KMS-11 (cell line): ENCODE measurements around the gene GCSH.
"Not testable (repeated sequence)": the region's sequence is repeated elsewhere in the genome, so short reads cannot be mapped to it uniquely, and the experiment has no call there.

Source experiments
- H2AFZ ChIP-seq: fragments of 200-600 bp; sonication (generic); 2 replicates; pipeline ENCODE4 v1.6.1; 2016; ENCODE audit warnings: antibody characterized with exemption, mixed run types, low read depth
- H3K27ac ChIP-seq: fragments of 200-600 bp; sonication (generic); 2 replicates; pipeline ENCODE4 v1.6.1; 2016; ENCODE audit warnings: mild to moderate bottlenecking, mixed run types
- H3K27me3 ChIP-seq: fragments of 200-600 bp; sonication (generic); 2 replicates; pipeline ENCODE4 v1.6.1; 2017; ENCODE audit warnings: mild to moderate bottlenecking, low read depth, mixed run types, moderate library complexity; ENCODE audit not compliant: insufficient read depth
- H3K36me3 ChIP-seq: fragments of 200-600 bp; sonication (generic); 2 replicates; pipeline ENCODE4 v1.6.1; 2017; ENCODE audit warnings: mild to moderate bottlenecking, mixed run types; ENCODE audit not compliant: insufficient read depth
- H3K4me1 ChIP-seq: fragments of 200-600 bp; sonication (generic); 2 replicates; pipeline ENCODE4 v1.6.1; 2016; ENCODE audit warnings: mild to moderate bottlenecking, low read depth, mixed run types; ENCODE audit not compliant: poor library complexity, severe bottlenecking
- H3K4me2 ChIP-seq: fragments of 200-600 bp; sonication (generic); 2 replicates; pipeline ENCODE4 v1.7.0; 2016; ENCODE audit warnings: mild to moderate bottlenecking, mixed run types
- H3K4me3 ChIP-seq: fragments of 200-600 bp; sonication (generic); IDR thresholded peaks from 2 replicates; pipeline ENCODE4 v1.6.1; 2017; ENCODE audit warnings: low read depth, low read length, mixed read lengths; ENCODE audit not compliant: insufficient read depth
- H3K79me2 ChIP-seq: fragments of 200-600 bp; sonication (generic); 2 replicates; pipeline ENCODE4 v1.6.1; 2016; ENCODE audit warnings: low read depth, mixed run types; ENCODE audit not compliant: insufficient read depth
- H3K9ac ChIP-seq: fragments of 200-600 bp; sonication (generic); 2 replicates; pipeline ENCODE4 v1.6.1; 2016; ENCODE audit warnings: mild to moderate bottlenecking, mixed run types
- H4K20me1 ChIP-seq: fragments of 200-600 bp; sonication (generic); 2 replicates; pipeline ENCODE4 v1.6.1; 2016; ENCODE audit warnings: mild to moderate bottlenecking, mixed run types; ENCODE audit not compliant: insufficient read depth
- CTCF ChIP-seq: fragments of 200-600 bp; sonication (generic); conservative IDR thresholded peaks from 2 replicates; pipeline ENCODE4 v1.6.1; 2017; ENCODE audit warnings: low read depth, mild to moderate bottlenecking, antibody characterized with exemption, low read length, moderate library complexity, mixed read lengths

The GCSH gene

GRCh38 chr16:81117436-81117835, 21.2 kb upstream of the GCSH start:
- no peaks in the 10 kb centered on the region for H3K27me3 ChIP-seq
- H3K27ac ChIP-seq, result no peak overlapping the region
- H3K36me3 ChIP-seq, result no peaks in the 10 kb centered on the region
- no peaks in the 10 kb centered on the region for H3K79me2 ChIP-seq
- no peaks in the 10 kb centered on the region for H4K20me1 ChIP-seq
- no peaks in the 10 kb centered on the region for H3K4me1 ChIP-seq
- no peak for TF ChIP-seq CTCF
- H3K9ac ChIP-seq, result no peak overlapping the region
- no peak overlapping the region for H3K4me2 ChIP-seq
- no peak overlapping the region for H3K4me3 ChIP-seq
- H2AFZ ChIP-seq, result no peak overlapping the region

GRCh38 chr16:81116285-81116684, 20.1 kb upstream of the GCSH start:
- Histone ChIP-seq H3K4me2 (no peak overlapping the region), H3K4me3 (no peak overlapping the region), H2AFZ (no peak overlapping the region), H3K36me3 (no peaks in the 10 kb centered on the region), H3K27ac (no peak overlapping the region), H3K79me2 (no peaks in the 10 kb centered on the region), H3K27me3 (no peaks in the 10 kb centered on the region), H4K20me1 (no peaks in the 10 kb centered on the region), H3K9ac (no peak overlapping the region), H3K4me1 (no peaks in the 10 kb centered on the region)
- no peak for TF ChIP-seq CTCF

GRCh38 chr16:81112453-81112852, 16.3 kb upstream of the GCSH start:
- no peak overlapping the region for H3K4me3 ChIP-seq

GRCh38 chr16:81109274-81109673, 13.1 kb upstream of the GCSH start:
- not testable (repeated sequence) for H3K79me2 ChIP-seq, H3K4me3 ChIP-seq, H3K4me1 ChIP-seq, H3K36me3 ChIP-seq, H3K4me2 ChIP-seq, H2AFZ ChIP-seq, H3K27me3 ChIP-seq, H3K27ac ChIP-seq, H4K20me1 ChIP-seq, H3K9ac ChIP-seq

More at GRCh38 chr16:81112453-81112852, 16.3 kb upstream of the GCSH start:
- H3K4me1 ChIP-seq, result no peaks in the 10 kb centered on the region
- no peak overlapping the region for H3K9ac ChIP-seq
- no peaks in the 10 kb centered on the region for H4K20me1 ChIP-seq
- no peak overlapping the region for H2AFZ ChIP-seq
- no peak for TF ChIP-seq CTCF
- no peak overlapping the region for H3K27ac ChIP-seq
- no peaks in the 10 kb centered on the region for H3K36me3 ChIP-seq
- H3K79me2 ChIP-seq, result no peaks in the 10 kb centered on the region
- H3K4me2 ChIP-seq, result no peak overlapping the region
- H3K27me3 ChIP-seq, result no peaks in the 10 kb centered on the region

- H3K27me3 ChIP-seq, result no peaks in the 10 kb centered on the region
- H3K4me2 ChIP-seq, result no peak overlapping the region
- H3K79me2 ChIP-seq, result no peaks in the 10 kb centered on the region
- H3K27ac ChIP-seq, result no peak overlapping the region
- H3K36me3 ChIP-seq, result no peaks in the 10 kb centered on the region
- no peak for TF ChIP-seq CTCF
- H2AFZ ChIP-seq, result no peak overlapping the region
- H3K9ac ChIP-seq, result no peak overlapping the region
- no peak overlapping the region for H3K4me3 ChIP-seq
- H4K20me1 ChIP-seq, result no peaks in the 10 kb centered on the region
- H3K4me1 ChIP-seq, result no peaks in the 10 kb centered on the region
Observed at GRCh38 chr16:81107511-81107910, 11.3 kb upstream of the GCSH start.
